ENCODE results near the gene AXIN2. TPM values are rescaled to one million over a fixed set of nuclear protein-coding genes. Genes with fewer than 3 reads are reported as not detected.

The AXIN2 gene
- total and polyA plus RNA-seq, 10 of the 15 experiments (the other 5 are each of a cell fraction or from before 2014, with no cell fraction given): 0.47 to 7.8 (median 3.1) TPM

DNA sequence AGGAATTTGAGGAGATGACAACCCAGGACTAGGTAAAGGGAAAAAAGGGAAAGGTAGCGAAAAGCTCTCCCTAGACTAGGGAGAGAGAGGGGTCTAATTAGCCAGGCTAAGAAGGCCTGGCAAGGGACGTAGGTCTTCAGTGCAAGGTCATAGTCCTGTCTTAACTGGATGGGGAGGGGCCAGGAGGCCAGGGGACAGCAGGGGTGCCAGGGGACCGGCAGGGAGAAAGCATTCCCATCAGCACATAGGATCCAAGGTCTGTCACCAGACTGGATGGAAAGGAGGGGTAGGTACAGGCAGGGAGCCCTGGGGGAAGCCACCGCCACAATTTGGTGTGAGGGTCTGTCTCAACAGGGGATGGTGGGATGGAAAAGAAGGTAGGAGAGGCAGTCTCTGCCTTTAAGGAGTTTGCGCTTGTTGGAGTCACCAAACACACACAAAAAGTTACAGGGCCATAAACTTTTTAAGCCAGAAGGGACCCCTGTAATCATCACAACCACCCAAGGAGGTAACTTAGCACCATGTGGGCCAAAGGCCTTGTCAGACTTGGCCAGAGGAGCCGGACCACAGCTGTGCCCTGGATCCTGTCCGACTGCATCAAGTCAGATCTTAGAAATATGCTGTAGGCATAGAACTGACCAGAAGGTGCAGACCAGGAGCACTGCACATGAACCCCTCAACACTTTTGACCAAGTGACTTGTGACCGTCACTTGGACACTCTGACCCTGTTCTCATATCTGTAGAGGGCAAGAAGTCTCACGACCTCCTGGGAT is 10.0 kb downstream of the AXIN2 start:
- 44% methylated on average over 9 of the region's 9 CpGs for WGBS (ENCODE audit: insufficient coverage, insufficient replicate concordance, low lambda C conversion rate, missing lambda C conversion rate)
- no TSS peak for BruUV-seq (replicated peaks)
- no peak for FAIRE-seq
- H3K27ac ChIP-seq (ENCODE audit: control insufficient read depth, insufficient read depth): no peak overlapping the region
- no peaks in the 10 kb centered on the region for H3K27me3 ChIP-seq (replicated peaks in 1 of 2; ENCODE audit: control insufficient read depth in 2 of 2, insufficient read depth in 2 of 2, low read length in 1 of 2)
- ChIA-PET SMC1A (ENCODE audit: uncharacterized antibody, unreplicated experiment) (no interaction called here), POLR2A (no interaction called here), CTCF (interaction anchor here (0.6 kb wide), 1 partner anchor 337 kb away, joined by 3 read pairs; no protein-coding TSS in a partner anchor), RAD21 (ENCODE audit: unreplicated experiment) (no interaction called here)
- H3K9ac ChIP-seq (ENCODE audit: control insufficient read depth, insufficient read depth, low read length): no peak overlapping the region
- no peaks in the 10 kb centered on the region for H3K79me2 ChIP-seq (ENCODE audit: control insufficient read depth, insufficient read depth, low read length)
- peaks cover 4% of the 10 kb centered on the region; the same call in 1 of the 2 replicates for H3K4me1 ChIP-seq (ENCODE audit: control insufficient read depth, insufficient read depth, low read length)
- TF ChIP-seq PRDM15 (CRISPR knock-in tag; IDR thresholded peaks at IDR 0.05) (no peak), MTA3 (IDR thresholded peaks at IDR 0.05; ENCODE audit: borderline replicate concordance, low read length) (no peak), BRCA1 (IDR thresholded peaks at IDR 0.05; ENCODE audit: low read depth, low read length) (no peak), ASH2L (IDR thresholded peaks at IDR 0.05; ENCODE audit: borderline replicate concordance, low read depth) (no peak), NFXL1 (IDR thresholded peaks at IDR 0.05; ENCODE audit: borderline replicate concordance) (no peak), YBX1 (IDR thresholded peaks at IDR 0.05) (no peak), ZZZ3 (IDR thresholded peaks at IDR 0.05; ENCODE audit: control insufficient read depth, insufficient read length, low read depth) (no peak), SUPT20H (IDR thresholded peaks at IDR 0.05; ENCODE audit: borderline replicate concordance, control insufficient read depth, low read depth, low read length) (no peak), BHLHE40 (IDR thresholded peaks at IDR 0.05; ENCODE audit: borderline replicate concordance in 1 of 2, low read depth in 2 of 2, low read length in 1 of 2) (no peak), HCFC1 (IDR thresholded peaks at IDR 0.05; ENCODE audit: low read length) (no peak), CHD2 (IDR thresholded peaks at IDR 0.05; ENCODE audit: borderline replicate concordance, low read depth, low read length) (no peak), NFYA (IDR thresholded peaks at IDR 0.05; ENCODE audit: borderline replicate concordance, low read depth, low read length) (no peak), NFYB (IDR thresholded peaks at IDR 0.05; ENCODE audit: insufficient read depth, low read depth, low read length) (no peak), CBX5 (IDR thresholded peaks at IDR 0.05; ENCODE audit: low read depth) (no peak), STAT1 (conservative IDR thresholded peaks at IDR 0.05) (no peak), USF2 (IDR thresholded peaks at IDR 0.05; ENCODE audit: borderline replicate concordance, low read depth, low read length) (no peak), SPI1 (IDR thresholded peaks at IDR 0.05; ENCODE audit: borderline replicate concordance, insufficient read depth, low read depth, low read length) (no peak), MTA2 (IDR thresholded peaks at IDR 0.05; ENCODE audit: low read depth) (no peak)
- no peaks in the 10 kb centered on the region; a peak in 1 of 4 replicates for H3K36me3 ChIP-seq (ENCODE audit: control insufficient read depth in 2 of 2, insufficient read depth in 2 of 2, low read length in 1 of 2)
- no peak overlapping the region for H3K4me3 ChIP-seq
- no peak overlapping the region for H3K4me2 ChIP-seq (ENCODE audit: control insufficient read depth, insufficient read depth)
- H2AFZ ChIP-seq (ENCODE audit: control insufficient read depth, low read depth, low read length): no peak overlapping the region
- intact Hi-C loops (cut with micrococcal nuclease; ENCODE audit: unreplicated experiment): no loop called here
- no peaks in the 10 kb centered on the region for H4K20me1 ChIP-seq (ENCODE audit: control insufficient read depth, insufficient read depth)
- no peaks in the 10 kb centered on the region for H3K9me3 ChIP-seq (replicated peaks; ENCODE audit: control insufficient read depth, insufficient read depth, low read length)
- DNase-seq (ENCODE audit: low read depth, low spot score): no peak
- in situ Hi-C loops (cut with MboI): loop anchor here (5.0 to 25.0 kb wide), 2 partner anchors 254 to 589 kb away; no protein-coding TSS in a partner anchor
- no peak for ATAC-seq
